K562 (cell line): ENCODE measurements around the gene SH3BP4. TPM values are rescaled to one million over a fixed set of nuclear protein-coding genes. Genes with fewer than 3 reads are reported as not detected.

Experiments used
- ATAC-seq: fragments of 200-7000 bp; cut with Tn5 transposase; 3 replicates; pipeline ENCODE4 v1.9.1; 2020; ENCODE audit warnings: moderate library complexity
- BruUV-seq: library from RNA; stranded (reverse); fragments of 400-500 nt; replicated peaks from 2 replicates; lab custom pipeline; 2021; lab: Mats Ljungman, UMichigan
- CTCF ChIA-PET: fragments of 300-600 bp; formaldehyde crosslinking; extraction: SDS; loops from one replicate; lab custom pipeline; 2021; ENCODE audit warnings: low intra/inter-chr PET ratio; lab: Yijun Ruan, JAX
- POLR2A ChIA-PET: fragments of 300-600, 350-650 bp; sonication (Branson Sonifier 250); formaldehyde crosslinking; extraction: SDS; loops from one replicate; lab custom pipeline; 2021; ENCODE audit warnings: antibody characterized with exemption, inconsistent platforms; lab: Yijun Ruan, JAX
- DNase-seq, 4 experiments: peaks; one replicate each; pipeline versions ENCODE4 v3.0.0 to v3.0.0-alpha.2; 2011 to 2018; ENCODE audit warnings: low spot score in 3 of 4, mixed read lengths in 3 of 4; ENCODE audit errors: extremely low read depth in 1 of 4
- FAIRE-seq: peaks from 2 replicates; lab custom pipeline; 2011; peaks lifted over from hg19 to GRCh38; lab: Jason Lieb, UNC
- H2AFZ ChIP-seq: 2 replicates; pipeline ENCODE4 v1.6.0; 2011; ENCODE audit warnings: low read depth, low read length, control low read depth, inconsistent platforms
- H3K27ac ChIP-seq: fragments of 200-600 bp; 3 replicates; pipeline ENCODE4 v1.8.0; 2011; ENCODE audit warnings: low read depth, mild to moderate bottlenecking, control low read depth, inconsistent platforms, low read length, moderate library complexity, mixed read lengths; ENCODE audit errors: extremely low read depth
- H3K27me3 ChIP-seq, 2 experiments: fragments of 300-600 bp in 1 of 2; 2 replicates in 1 of 2; 3 replicates in 1 of 2; pipeline versions ENCODE4 v1.6.0 to v1.8.0; 2011; ENCODE audit warnings: inconsistent platforms in 2 of 2, low read length in 2 of 2, mild to moderate bottlenecking in 1 of 2, mixed read lengths in 1 of 2, moderate library complexity in 1 of 2; ENCODE audit not compliant: control insufficient read depth in 2 of 2, insufficient read depth in 2 of 2
- H3K36me3 ChIP-seq: fragments of 300-600 bp; 3 replicates; pipeline ENCODE4 v1.8.0; 2011; ENCODE audit warnings: mild to moderate bottlenecking, low read length, inconsistent platforms; ENCODE audit not compliant: control insufficient read depth, insufficient read depth
- H3K4me1 ChIP-seq, 2 experiments: fragments of 200-600 bp in 1 of 2; replicated peaks in 1 of 2; 2 replicates in 1 of 2; 3 replicates in 1 of 2; pipeline versions ENCODE4 v1.5.1 to v1.8.0; 2011; ENCODE audit warnings: inconsistent platforms in 2 of 2, low read length in 2 of 2, mild to moderate bottlenecking in 1 of 2, mixed read lengths in 1 of 2, moderate library complexity in 1 of 2; ENCODE audit not compliant: control insufficient read depth in 2 of 2, insufficient read depth in 2 of 2
- H3K4me2 ChIP-seq: 2 replicates; pipeline ENCODE4 v1.6.1; 2011; ENCODE audit warnings: low read length, control low read depth, inconsistent platforms, mixed read lengths; ENCODE audit not compliant: insufficient read depth
- H3K4me3 ChIP-seq: fragments of 200-600 bp; sonication (generic), shearing (Covaris generic); 2 replicates; pipeline ENCODE4 v1.5.1; 2016; ENCODE audit warnings: control low read depth, inconsistent platforms
- H3K79me2 ChIP-seq: fragments of 200-600 bp; 3 replicates; pipeline ENCODE4 v1.8.0; 2011; ENCODE audit warnings: low read length, inconsistent platforms; ENCODE audit not compliant: control insufficient read depth, insufficient read depth
- H3K9ac ChIP-seq, 2 experiments: 2 replicates each; pipeline versions ENCODE4 v1.6.0 to v1.6.1; 2011; ENCODE audit warnings: low read depth in 2 of 2, low read length in 2 of 2, control low read depth in 1 of 2, inconsistent platforms in 1 of 2, mild to moderate bottlenecking in 1 of 2, mixed read lengths in 1 of 2; ENCODE audit not compliant: insufficient read depth in 1 of 2
- H3K9me1 ChIP-seq: one replicate; pipeline ENCODE4 v1.6.0; 2011; ENCODE audit warnings: inconsistent platforms, mild to moderate bottlenecking, low read length, moderate library complexity; ENCODE audit not compliant: control insufficient read depth, insufficient read depth
- H3K9me3 ChIP-seq: replicated peaks from 2 replicates; pipeline ENCODE4 v1.5.1; 2011; ENCODE audit warnings: low read depth, low read length, inconsistent platforms; ENCODE audit not compliant: control insufficient read depth, insufficient read depth
- H4K20me1 ChIP-seq: replicated peaks from 2 replicates; pipeline ENCODE4 v1.6.1; 2011; ENCODE audit warnings: low read length, inconsistent platforms, mixed read lengths; ENCODE audit not compliant: control insufficient read depth, insufficient read depth
- ARID2 ChIP-seq: fragments of 450-650 bp; IDR thresholded peaks from 2 replicates; pipeline ENCODE4 v1.6.1; 2017; ENCODE audit warnings: antibody characterized with exemption, mild to moderate bottlenecking
- HDAC2 ChIP-seq: fragments of 450-650 bp; IDR thresholded peaks from 2 replicates; pipeline ENCODE4 v1.6.1; 2016; ENCODE audit warnings: mild to moderate bottlenecking
- HDGF ChIP-seq: fragments of 450-650 bp; IDR thresholded peaks from 2 replicates; pipeline ENCODE4 v1.6.1; 2016
- MEIS2 ChIP-seq: fragments of 450-650 bp; IDR thresholded peaks from 2 replicates; pipeline ENCODE4 v1.6.1; 2014; ENCODE audit warnings: mild to moderate bottlenecking; ENCODE audit not compliant: partially characterized antibody
- MYBL2 ChIP-seq, 2 experiments: fragments of 450-650 bp in 1 of 2; sonication (generic) in 1 of 2; formaldehyde crosslinking in 1 of 2; IDR thresholded peaks; 2 replicates each; pipeline versions ENCODE4 v1.6.1 to v1.8.1; 2017 to 2022; ENCODE audit warnings: borderline replicate concordance in 1 of 2, inconsistent platforms in 1 of 2, low read depth in 1 of 2, mild to moderate bottlenecking in 1 of 2, missing genetic modification reagents in 1 of 2, moderate library complexity in 1 of 2
- NEUROD1 ChIP-seq: fragments of 150-350 bp; IDR thresholded peaks from 2 replicates; pipeline ENCODE4 v1.6.1; 2014; ENCODE audit warnings: borderline replicate concordance, low read length, low read depth; ENCODE audit not compliant: partially characterized antibody
- PTBP1 ChIP-seq: fragments of 200-400 bp; formaldehyde crosslinking; IDR thresholded peaks from 2 replicates; pipeline ENCODE4 v1.6.1; 2017; ENCODE audit warnings: low read depth, low read length
- PYGO2 ChIP-seq: fragments of 450-650 bp; IDR thresholded peaks from 2 replicates; pipeline ENCODE4 v1.6.1; 2016; ENCODE audit warnings: mild to moderate bottlenecking, missing genetic modification characterization, moderate library complexity, missing compliant biosample characterization
- SAP30 ChIP-seq: fragments of 200-600 bp; sonication (generic); IDR thresholded peaks from 2 replicates; pipeline ENCODE4 v1.6.1; 2012; ENCODE audit warnings: borderline replicate concordance, low read depth, mild to moderate bottlenecking, moderate library complexity, low read length, control low read depth, inconsistent platforms; ENCODE audit not compliant: insufficient read depth, poor library complexity, severe bottlenecking
- TEAD2 ChIP-seq: fragments of 450-650 bp; IDR thresholded peaks from 2 replicates; pipeline ENCODE4 v1.6.1; 2016; ENCODE audit warnings: missing genetic modification characterization, control low read depth, missing compliant biosample characterization
- ZNF384 ChIP-seq: IDR thresholded peaks from 2 replicates; pipeline ENCODE4 v1.6.1; 2012; ENCODE audit warnings: low read depth, low read length, improper control_type of control experiment
- ZNF699 ChIP-seq: fragments of 250-450 bp; sonication (Bioruptor Pico); IDR thresholded peaks from 2 replicates; pipeline ENCODE4 v1.8.0; 2021; ENCODE audit warnings: mild to moderate bottlenecking, moderate library complexity; ENCODE audit not compliant: insufficient replicate concordance
- WGBS: fragments of 100-300 bp; shearing (Covaris generic); methylation state at CpG from one replicate; pipeline ENCODE4 v1.1.6; 2016; ENCODE audit warnings: low coverage, mixed read lengths; ENCODE audit not compliant: insufficient coverage; ENCODE audit errors: missing lambda C conversion rate; 5-methylcytosine and 5-hydroxymethylcytosine counted together
- in situ Hi-C: fragments of 300-500 bp; cut with MboI; formaldehyde crosslinking; loops from 4 replicates; pipeline ENCODE4 v1.15.0; 2018; ENCODE audit warnings: inconsistent platforms, mixed read lengths
- intact Hi-C: fragments of 100-400 bp; cut with micrococcal nuclease; formaldehyde crosslinking; loops from 2 replicates; pipeline ENCODE4 v1.14.2; 2022
- polyA plus RNA-seq, 8 experiments: library from polyadenylated mRNA; depleted of rRNA in 4 of 8; stranded (reverse) in 5 of 8; unstranded in 3 of 8; fragments of >200 nt; fragmentation: Nextera tagmentation in 2 of 8; fragmentation: Illumina TruSeq in 1 of 8; extraction: Ambion mirVana in 2 of 8; extraction: Trizol in 1 of 8; gene quantifications; 2 replicates each; pipeline versions ENCODE4 v1.2.1 to v1.2.3, GENCODE V29; 2011 to 2014; ENCODE audit warnings: inconsistent platforms in 1 of 8, missing spikeins in 1 of 8
- total RNA-seq, 7 experiments: library from RNA; depleted of rRNA in 6 of 7; stranded (reverse); fragments of >200 nt in 6 of 7; fragmentation: Illumina TruSeq in 2 of 7; extraction: Trizol in 2 of 7; gene quantifications; 2 replicates each; pipeline versions ENCODE4 v1.2.1 to v1.2.3, GENCODE V29; 2011 to 2021; ENCODE audit warnings: low replicate concordance in 1 of 7

SH3BP4 gene
- total and polyA plus RNA-seq, 9 of the 15 experiments (the other 6 are each of a cell fraction or from before 2014, with no cell fraction given) = 0.03 to 0.28 (median 0.27) TPM; not detected in 6

DNA sequence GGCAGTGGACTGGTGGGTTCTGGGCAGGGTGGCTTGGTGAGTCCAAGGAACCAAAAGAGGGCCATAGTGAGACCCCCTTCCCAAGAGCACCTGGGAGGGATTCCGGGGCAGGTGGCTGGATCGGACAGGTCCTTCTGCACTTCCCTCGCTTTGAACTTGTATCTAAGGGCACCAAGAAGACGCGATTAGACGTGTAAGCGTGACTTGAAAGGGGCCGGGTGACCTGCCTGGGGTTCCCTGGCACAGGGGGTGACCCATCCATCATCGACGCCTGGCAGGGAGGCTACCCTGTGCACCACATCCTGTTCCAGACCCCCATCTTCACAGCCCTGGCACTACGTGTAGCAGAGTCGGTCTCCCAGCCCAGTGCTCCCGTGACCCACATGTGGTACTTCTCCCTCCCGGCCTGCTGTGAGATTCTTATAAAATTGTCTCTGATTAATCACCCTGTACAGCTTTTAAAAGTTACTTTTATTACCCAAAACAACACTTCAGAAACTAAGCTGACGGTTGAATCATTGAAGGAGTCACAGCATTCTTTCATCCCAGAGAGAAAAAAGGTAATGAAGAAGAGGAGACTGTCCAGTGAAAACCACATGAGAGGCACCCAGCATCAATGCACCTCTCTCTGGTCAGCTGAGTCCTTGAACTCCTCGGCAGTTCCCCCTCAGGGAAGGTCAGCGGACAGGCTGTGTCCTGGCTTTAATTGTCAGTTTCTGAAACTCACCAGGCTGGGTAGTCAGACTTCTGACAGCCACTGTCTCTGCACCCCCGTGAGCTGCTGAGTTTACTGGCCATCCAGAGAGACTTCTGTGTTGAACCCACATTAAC lies 13.0 kb downstream of the SH3BP4 start:
- intact Hi-C loops = no loop called here
- Histone ChIP-seq H3K27me3 (peaks cover 4 to 21% of the 10 kb centered on the region in 2 experiments; a peak in 4 of 5 replicates), H3K9me3 (no peaks in the 10 kb centered on the region), H3K27ac (no peak overlapping the region), H2AFZ (no peak overlapping the region), H3K4me1 (no peaks in the 10 kb centered on the region), H3K9ac (no peak overlapping the region), H4K20me1 (no peaks in the 10 kb centered on the region), H3K9me1 (no peaks in the 10 kb centered on the region), H3K4me3 (no peak overlapping the region), H3K4me2 (no peak overlapping the region), H3K79me2 (no peaks in the 10 kb centered on the region), H3K36me3 (no peaks in the 10 kb centered on the region)
- FAIRE-seq (no peak), DNase-seq (no peak), ATAC-seq (no peak)
- under 1% methylated on average over 15 of the region's 18 CpGs for WGBS
- in situ Hi-C loops = no loop called here
- no TSS peak for BruUV-seq
- TF ChIP-seq TEAD2 (tag) (no peak), ARID2 (no peak), ZNF699 (CRISPR knock-in tag) (no peak), MEIS2 (no peak)
- CTCF ChIA-PET = no interaction called here
- POLR2A ChIA-PET = no interaction called here

DNA sequence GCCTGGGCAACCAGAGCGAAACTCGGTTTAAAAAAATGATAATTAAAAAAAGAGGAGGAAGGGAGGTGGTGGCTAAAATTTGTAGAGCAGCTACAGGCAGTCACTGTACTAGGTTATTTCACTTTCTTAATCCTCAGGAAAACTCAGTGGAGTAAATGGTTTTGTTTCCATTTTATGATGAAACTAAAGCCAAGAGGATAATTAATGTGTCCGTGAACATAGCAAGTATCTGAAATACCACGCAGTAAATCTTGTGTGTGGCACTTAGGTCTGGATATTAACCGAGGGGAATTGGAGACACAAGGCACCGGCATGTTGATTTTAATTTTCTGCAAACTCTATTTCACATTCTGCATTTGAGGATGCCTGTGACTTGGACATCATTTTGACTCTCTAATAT lies 14.5 kb downstream of the SH3BP4 start:
- DNase-seq = no peak
- H3K4me3 ChIP-seq = no peak overlapping the region
- H3K79me2 ChIP-seq = no peaks in the 10 kb centered on the region
- no peak overlapping the region for H3K9ac ChIP-seq
- no TSS peak for BruUV-seq
- no peaks in the 10 kb centered on the region for H3K9me1 ChIP-seq
- no peak overlapping the region for H2AFZ ChIP-seq
- no peak overlapping the region for H3K4me2 ChIP-seq
- H3K9me3 ChIP-seq = no peaks in the 10 kb centered on the region
- ChIA-PET POLR2A (no interaction called here), CTCF (no interaction called here)
- no peaks in the 10 kb centered on the region for H4K20me1 ChIP-seq
- intact Hi-C loops = no loop called here
- ATAC-seq = no peak
- TF ChIP-seq PTBP1 = no peak
- TF ChIP-seq MYBL2 (IDR thresholded peaks at IDR 0.05; ENCODE audit: low read depth) = no peak
- no peak for TF ChIP-seq MYBL2 (CRISPR knock-in tag; IDR thresholded peaks at IDR 0.05; ENCODE audit: borderline replicate concordance)
- no peak for TF ChIP-seq HDGF
- TF ChIP-seq PYGO2 (tag) = no peak
- no peak for TF ChIP-seq SAP30
- TF ChIP-seq ZNF384 = no peak
- TF ChIP-seq HDAC2 = no peak
- no peak for TF ChIP-seq NEUROD1
- no peaks in the 10 kb centered on the region for H3K4me1 ChIP-seq
- WGBS = 2% methylated on average over 6 of the region's 6 CpGs
- H3K36me3 ChIP-seq = no peaks in the 10 kb centered on the region
- no peak overlapping the region for H3K27ac ChIP-seq
- H3K27me3 ChIP-seq = peaks cover 5 to 25% of the 10 kb centered on the region in 2 experiments; a peak in 4 of 5 replicates
- in situ Hi-C loops = no loop called here
- no peak for FAIRE-seq
